IMR-90 (cell line): Measurements from ENCODE around the gene CUBN. TPM values are rescaled to one million over a fixed set of nuclear protein-coding genes. Genes with fewer than 3 reads are reported as not detected.

Experiments
- ATAC-seq: fragments of 200-7000 bp; cut with Tn5 transposase; 2 replicates; pipeline ENCODE4 v1.9.1; 2020; ENCODE audit warnings: low read depth, mild to moderate bottlenecking, moderate library complexity
- BruUV-seq: library from RNA; stranded (reverse); fragments of 400-500 nt; replicated peaks from 2 replicates; lab custom pipeline; 2021; lab: Mats Ljungman, UMichigan
- CTCF ChIA-PET: fragments of 300-600 bp; formaldehyde crosslinking; extraction: SDS; loops from one replicate; lab custom pipeline; 2021; ENCODE audit warnings: antibody characterized with exemption; lab: Yijun Ruan, JAX
- POLR2A ChIA-PET: fragments of 300-600 bp; sonication (Branson Sonifier 250); formaldehyde crosslinking; loops from one replicate; lab custom pipeline; 2022; ENCODE audit warnings: antibody characterized with exemption; ENCODE audit not compliant: unreplicated experiment; lab: Charles Lee
- DNase-seq: peaks from one replicate; pipeline ENCODE4 v3.0.0; 2013
- H2AFZ ChIP-seq: replicated peaks from 2 replicates; pipeline ENCODE3; 2013; ENCODE audit warnings: low read length, mild to moderate bottlenecking; ENCODE audit not compliant: poor library complexity
- H2AK5ac ChIP-seq: 2 replicates; pipeline ENCODE4 v1.6.1; 2013; ENCODE audit warnings: low read depth, low read length, inconsistent platforms
- H2AK9ac ChIP-seq: replicated peaks from 2 replicates; pipeline ENCODE3; 2013; ENCODE audit warnings: mild to moderate bottlenecking, low read depth, low read length, moderate library complexity; ENCODE audit not compliant: poor library complexity
- H2BK120ac ChIP-seq: 2 replicates; pipeline ENCODE4 v1.6.1; 2013; ENCODE audit warnings: low read depth, low read length, inconsistent platforms
- H2BK15ac ChIP-seq: 3 replicates; pipeline ENCODE4 v1.6.1; 2013; ENCODE audit warnings: low read depth, low read length, inconsistent platforms
- H2BK20ac ChIP-seq: 2 replicates; pipeline ENCODE4 v1.6.1; 2013; ENCODE audit warnings: low read depth, mild to moderate bottlenecking, inconsistent platforms, low read length, moderate library complexity
- H2BK5ac ChIP-seq: 2 replicates; pipeline ENCODE4 v1.6.1; 2013; ENCODE audit warnings: mild to moderate bottlenecking, low read depth, low read length, inconsistent platforms; ENCODE audit not compliant: poor library complexity, severe bottlenecking
- H3K14ac ChIP-seq: replicated peaks from 2 replicates; pipeline ENCODE4 v1.6.1; 2013; ENCODE audit warnings: low read depth, low read length, inconsistent platforms
- H3K18ac ChIP-seq: 2 replicates; pipeline ENCODE4 v1.6.1; 2013; ENCODE audit warnings: low read depth, low read length, control low read depth
- H3K23ac ChIP-seq: 2 replicates; pipeline ENCODE4 v1.6.1; 2013; ENCODE audit warnings: low read depth, low read length, inconsistent platforms
- H3K27ac ChIP-seq: 2 replicates; pipeline ENCODE4 v1.5.1; 2013; ENCODE audit warnings: mild to moderate bottlenecking, control low read depth, low read length; ENCODE audit not compliant: insufficient read depth
- H3K27me3 ChIP-seq: 2 replicates; pipeline ENCODE4 v1.6.1; 2013; ENCODE audit warnings: low read length; ENCODE audit not compliant: control insufficient read depth, insufficient read depth
- H3K36me3 ChIP-seq: 2 replicates; pipeline ENCODE4 v1.6.1; 2013; ENCODE audit warnings: low read length, mixed read lengths; ENCODE audit not compliant: control insufficient read depth, insufficient read depth
- H3K4ac ChIP-seq: 2 replicates; pipeline ENCODE4 v1.6.1; 2013; ENCODE audit warnings: low read depth, low read length, inconsistent platforms
- H3K4me1 ChIP-seq: 2 replicates; pipeline ENCODE4 v1.6.1; 2013; ENCODE audit warnings: low read length, mixed read lengths; ENCODE audit not compliant: control insufficient read depth, insufficient read depth
- H3K4me2 ChIP-seq: 2 replicates; pipeline ENCODE4 v1.6.1; 2013; ENCODE audit warnings: low read depth, mild to moderate bottlenecking, control low read depth, low read length, moderate library complexity
- H3K4me3 ChIP-seq: 2 replicates; pipeline ENCODE4 v1.5.1; 2013; ENCODE audit warnings: low read depth, mild to moderate bottlenecking, control low read depth, low read length, moderate library complexity; ENCODE audit not compliant: insufficient read depth
- H3K56ac ChIP-seq: 2 replicates; pipeline ENCODE4 v1.6.1; 2013; ENCODE audit warnings: low read length, inconsistent platforms; ENCODE audit not compliant: insufficient read depth; ENCODE audit errors: extremely low read depth
- H3K79me1 ChIP-seq, 2 experiments: 2 replicates each; pipeline ENCODE4 v1.6.1; 2013; ENCODE audit warnings: low read length in 2 of 2, inconsistent platforms in 1 of 2, low read depth in 1 of 2
- H3K9ac ChIP-seq: 2 replicates; pipeline ENCODE4 v1.6.1; 2013; ENCODE audit warnings: low read depth, low read length, control low read depth
- H3K9me1 ChIP-seq: 2 replicates; pipeline ENCODE4 v1.6.1; 2013; ENCODE audit warnings: low read length, inconsistent platforms; ENCODE audit not compliant: insufficient read depth
- H3K9me3 ChIP-seq: 2 replicates; pipeline ENCODE4 v1.6.1; 2013; ENCODE audit warnings: low read length; ENCODE audit not compliant: control insufficient read depth, insufficient read depth
- H4K20me1 ChIP-seq: 2 replicates; pipeline ENCODE4 v1.6.1; 2013; ENCODE audit warnings: low read length, inconsistent platforms; ENCODE audit not compliant: insufficient read depth
- H4K5ac ChIP-seq: 2 replicates; pipeline ENCODE4 v1.6.1; 2013; ENCODE audit warnings: mild to moderate bottlenecking, low read depth, low read length, control low read depth
- H4K8ac ChIP-seq, 2 experiments: 2 replicates each; pipeline ENCODE4 v1.6.1; 2013; ENCODE audit warnings: low read depth in 2 of 2, low read length in 2 of 2, control low read depth in 1 of 2, inconsistent platforms in 1 of 2
- H4K91ac ChIP-seq: 2 replicates; pipeline ENCODE4 v1.6.1; 2013; ENCODE audit warnings: low read depth, low read length, inconsistent platforms; ENCODE audit not compliant: insufficient read depth
- BHLHE40 ChIP-seq: fragments of 150-350 bp; IDR thresholded peaks from 2 replicates; pipeline ENCODE4 v1.6.1; 2016; ENCODE audit warnings: mild to moderate bottlenecking, low read depth, low read length
- CEBPB ChIP-seq: IDR thresholded peaks from 2 replicates; pipeline ENCODE4 v1.6.1; 2012; ENCODE audit warnings: low read depth, low read length, improper control_type of control experiment
- CHD1 ChIP-seq: IDR thresholded peaks from 2 replicates; pipeline ENCODE4 v1.6.1; 2012; ENCODE audit warnings: low read depth, low read length, improper control_type of control experiment
- FOS ChIP-seq: fragments of 150-350 bp; IDR thresholded peaks from 2 replicates; pipeline ENCODE4 v1.6.1; 2016; ENCODE audit warnings: low read depth, low read length
- MAFK ChIP-seq: IDR thresholded peaks from 2 replicates; pipeline ENCODE4 v1.6.1; 2012; ENCODE audit warnings: low read depth, low read length, improper control_type of control experiment
- MAZ ChIP-seq: IDR thresholded peaks from 2 replicates; pipeline ENCODE4 v1.6.1; 2012; ENCODE audit warnings: low read depth, mild to moderate bottlenecking, low read length, improper control_type of control experiment, moderate library complexity, borderline replicate concordance
- NFE2L2 ChIP-seq: fragments of 150-350 bp; IDR thresholded peaks from 2 replicates; pipeline ENCODE4 v1.6.1; 2016; ENCODE audit warnings: low read depth, mild to moderate bottlenecking, low read length
- POLR2A ChIP-seq: IDR thresholded peaks from 2 replicates; pipeline ENCODE4 v1.6.1; 2012; ENCODE audit warnings: mild to moderate bottlenecking, low read depth, low read length
- RAD21 ChIP-seq: IDR thresholded peaks from 2 replicates; pipeline ENCODE4 v1.6.1; 2012; ENCODE audit warnings: low read length, improper control_type of control experiment
- RCOR1 ChIP-seq: IDR thresholded peaks from 2 replicates; pipeline ENCODE4 v1.6.1; 2012; ENCODE audit warnings: mild to moderate bottlenecking, low read length, improper control_type of control experiment; ENCODE audit not compliant: insufficient replicate concordance
- RFX5 ChIP-seq: IDR thresholded peaks from 2 replicates; pipeline ENCODE4 v1.8.0; 2012; ENCODE audit warnings: low read depth, mild to moderate bottlenecking, low read length, moderate library complexity
- SMC3 ChIP-seq: fragments of 150-350 bp; IDR thresholded peaks from 2 replicates; pipeline ENCODE4 v1.6.1; 2016; ENCODE audit warnings: low read depth, mild to moderate bottlenecking, antibody characterized with exemption, low read length, moderate library complexity
- WGBS, 2 experiments: methylation state at CpG; one replicate each; pipeline versions ENCODE4 v1.1.5 to v1.1.7; 2013; ENCODE audit warnings: missing lambda C conversion rate in 2 of 2; ENCODE audit not compliant: insufficient read length in 1 of 2; ENCODE audit errors: extremely low coverage in 2 of 2; 5-methylcytosine and 5-hydroxymethylcytosine counted together
- dilution Hi-C: fragments of 300-500 bp; cut with HindIII; formaldehyde crosslinking; loops from one replicate; pipeline ENCODE4 v1.14.3; 2018; ENCODE audit warnings: low sequenced_read_pairs; ENCODE audit not compliant: unreplicated experiment
- in situ Hi-C: fragments of 300-500 bp; cut with MboI; formaldehyde crosslinking; loops from 3 replicates; pipeline ENCODE4 v1.14.3; 2019; ENCODE audit warnings: low sequenced_read_pairs, inconsistent platforms, mixed read lengths
- intact Hi-C: fragments of 100-400 bp; cut with micrococcal nuclease; formaldehyde crosslinking; loops from 2 replicates; pipeline ENCODE4 v1.10.0; 2022
- polyA plus RNA-seq, 3 experiments: library from polyadenylated mRNA; depleted of rRNA; stranded (reverse); fragments of >200 nt; gene quantifications; 2 replicates each; pipeline ENCODE4 v1.2.3, GENCODE V29; 2012; ENCODE audit warnings: low replicate concordance in 1 of 3
- total RNA-seq: library from RNA; depleted of rRNA; stranded (reverse); fragments of >200 nt; gene quantifications from 2 replicates; pipeline ENCODE4 v1.2.3, GENCODE V29; 2012
- TF ChIP-seq, protein P1 (sequence below): fragments of 150-350 bp; IDR thresholded peaks from 2 replicates; pipeline ENCODE4 v1.6.1; 2016; ENCODE audit warnings: low read depth, mild to moderate bottlenecking, low read length, moderate library complexity, borderline replicate concordance
- TF ChIP-seq, protein P2 (sequence below): conservative IDR thresholded peaks from 2 replicates; pipeline ENCODE4 v1.5.1; 2012; ENCODE audit warnings: mild to moderate bottlenecking, low read depth, low read length, improper control_type of control experiment
- TF ChIP-seq, protein P3 (sequence below): fragments of 150-350 bp; IDR thresholded peaks from 2 replicates; pipeline ENCODE4 v1.6.1; 2017; ENCODE audit warnings: mild to moderate bottlenecking, antibody characterized with exemption, low read length, low read depth

Gene CUBN
- total and polyA plus RNA-seq, 2 of the 4 experiments (the other 2 are of a cell fraction) = 0.19 to 0.54 TPM

DNA sequence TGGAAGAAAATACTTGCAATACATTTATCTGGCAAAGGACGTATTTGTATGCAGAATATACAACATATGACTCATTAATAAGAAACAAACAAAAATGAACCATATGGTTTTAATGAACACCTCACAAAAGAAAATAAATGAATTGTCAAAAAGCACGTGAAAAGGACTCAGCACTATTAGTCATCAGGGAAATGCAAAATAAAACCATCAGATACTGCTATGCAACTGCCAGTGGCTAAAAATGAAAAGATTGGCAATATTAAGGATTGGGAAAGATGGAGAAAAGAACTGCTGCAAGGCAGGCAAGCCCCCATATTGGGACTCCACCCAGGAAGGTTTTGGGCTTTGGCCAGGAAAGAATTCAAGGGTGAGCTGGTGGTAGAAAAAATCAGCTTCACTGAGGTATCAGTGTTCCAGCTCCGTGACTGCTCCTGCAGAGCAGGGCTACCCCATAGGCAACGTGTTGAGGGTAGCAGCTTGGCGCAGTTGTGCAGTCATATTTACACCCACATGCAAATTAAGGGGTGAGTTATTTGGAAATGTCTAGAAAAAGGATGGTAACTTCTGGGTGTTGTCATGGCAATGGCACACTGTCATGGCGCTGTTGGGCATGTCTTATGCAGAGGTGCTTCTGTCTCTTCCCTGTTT lies 72.7 kb downstream of the CUBN start:
- no peaks in the 10 kb centered on the region for H3K27me3 ChIP-seq
- peak overlapping the region; percentile 92 for H2BK20ac ChIP-seq
- in situ Hi-C loops = no loop called here
- BruUV-seq = no TSS peak
- peaks cover 0 to 14% of the 10 kb centered on the region in 2 experiments; a peak in 2 of 4 replicates for H3K79me1 ChIP-seq
- H2AFZ ChIP-seq = peak overlapping the region; percentile 26
- H3K9me1 ChIP-seq = peaks cover 5% of the 10 kb centered on the region
- H4K91ac ChIP-seq = peak overlapping the region; percentile 29
- dilution Hi-C loops = no loop called here
- no peak overlapping the region for H3K9ac ChIP-seq
- H3K4me3 ChIP-seq = no peak overlapping the region
- peak overlapping the region; percentile 87 for H3K4ac ChIP-seq
- H3K4me1 ChIP-seq = peaks cover 14% of the 10 kb centered on the region
- H3K9me3 ChIP-seq = peaks cover under 1% of the 10 kb centered on the region; the same call in 1 of the 2 replicates
- peak overlapping the region; percentile 48 for H2AK9ac ChIP-seq
- H4K5ac ChIP-seq = peak overlapping the region; percentile 81
- peak overlapping the region in 1 of 2 experiments; percentile 41; a peak in 2 of 4 replicates for H4K8ac ChIP-seq
- H3K18ac ChIP-seq = peak overlapping the region; percentile 63
- intact Hi-C loops = no loop called here
- H3K14ac ChIP-seq = peak overlapping the region; percentile 53
- peak overlapping the region; percentile 85 for H2BK5ac ChIP-seq
- H3K27ac ChIP-seq = peak overlapping the region; percentile 46
- peak overlapping the region; percentile 37; the same call in 1 of the 2 replicates for H3K56ac ChIP-seq
- H4K20me1 ChIP-seq = no peaks in the 10 kb centered on the region
- no CpG with 5 or more reads among the region's 6 CpGs for WGBS, 2 experiments
- H2BK120ac ChIP-seq = peak overlapping the region; percentile 92
- CTCF ChIA-PET = no interaction called here
- H2BK15ac ChIP-seq = peak overlapping the region; percentile 29; the same call in 1 of the 3 replicates
- TF ChIP-seq, protein P1, sequence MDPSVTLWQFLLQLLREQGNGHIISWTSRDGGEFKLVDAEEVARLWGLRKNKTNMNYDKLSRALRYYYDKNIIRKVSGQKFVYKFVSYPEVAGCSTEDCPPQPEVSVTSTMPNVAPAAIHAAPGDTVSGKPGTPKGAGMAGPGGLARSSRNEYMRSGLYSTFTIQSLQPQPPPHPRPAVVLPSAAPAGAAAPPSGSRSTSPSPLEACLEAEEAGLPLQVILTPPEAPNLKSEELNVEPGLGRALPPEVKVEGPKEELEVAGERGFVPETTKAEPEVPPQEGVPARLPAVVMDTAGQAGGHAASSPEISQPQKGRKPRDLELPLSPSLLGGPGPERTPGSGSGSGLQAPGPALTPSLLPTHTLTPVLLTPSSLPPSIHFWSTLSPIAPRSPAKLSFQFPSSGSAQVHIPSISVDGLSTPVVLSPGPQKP = no peak
- TF ChIP-seq, protein P2, sequence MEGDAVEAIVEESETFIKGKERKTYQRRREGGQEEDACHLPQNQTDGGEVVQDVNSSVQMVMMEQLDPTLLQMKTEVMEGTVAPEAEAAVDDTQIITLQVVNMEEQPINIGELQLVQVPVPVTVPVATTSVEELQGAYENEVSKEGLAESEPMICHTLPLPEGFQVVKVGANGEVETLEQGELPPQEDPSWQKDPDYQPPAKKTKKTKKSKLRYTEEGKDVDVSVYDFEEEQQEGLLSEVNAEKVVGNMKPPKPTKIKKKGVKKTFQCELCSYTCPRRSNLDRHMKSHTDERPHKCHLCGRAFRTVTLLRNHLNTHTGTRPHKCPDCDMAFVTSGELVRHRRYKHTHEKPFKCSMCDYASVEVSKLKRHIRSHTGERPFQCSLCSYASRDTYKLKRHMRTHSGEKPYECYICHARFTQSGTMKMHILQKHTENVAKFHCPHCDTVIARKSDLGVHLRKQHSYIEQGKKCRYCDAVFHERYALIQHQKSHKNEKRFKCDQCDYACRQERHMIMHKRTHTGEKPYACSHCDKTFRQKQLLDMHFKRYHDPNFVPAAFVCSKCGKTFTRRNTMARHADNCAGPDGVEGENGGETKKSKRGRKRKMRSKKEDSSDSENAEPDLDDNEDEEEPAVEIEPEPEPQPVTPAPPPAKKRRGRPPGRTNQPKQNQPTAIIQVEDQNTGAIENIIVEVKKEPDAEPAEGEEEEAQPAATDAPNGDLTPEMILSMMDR = no peak
- TF ChIP-seq RCOR1 (no peak), CHD1 (no peak), MAZ (no peak), CEBPB (0 out of 2 replicates have a peak, but pooled peaks have one; percentile 30), MAFK (peak; percentile 23; the same call in 1 of the 2 replicates), RFX5 (no peak), RAD21 (no peak), FOS (peak; percentile 58; the same call in 1 of the 2 replicates), BHLHE40 (peak; percentile 26; the same call in 1 of the 2 replicates), SMC3 (no peak), NFE2L2 (no peak), POLR2A (no peak)
- TF ChIP-seq, protein P3, sequence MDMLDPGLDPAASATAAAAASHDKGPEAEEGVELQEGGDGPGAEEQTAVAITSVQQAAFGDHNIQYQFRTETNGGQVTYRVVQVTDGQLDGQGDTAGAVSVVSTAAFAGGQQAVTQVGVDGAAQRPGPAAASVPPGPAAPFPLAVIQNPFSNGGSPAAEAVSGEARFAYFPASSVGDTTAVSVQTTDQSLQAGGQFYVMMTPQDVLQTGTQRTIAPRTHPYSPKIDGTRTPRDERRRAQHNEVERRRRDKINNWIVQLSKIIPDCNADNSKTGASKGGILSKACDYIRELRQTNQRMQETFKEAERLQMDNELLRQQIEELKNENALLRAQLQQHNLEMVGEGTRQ = no peak
- peak overlapping the region; percentile 52 for H3K23ac ChIP-seq
- ATAC-seq = peak; percentile 41
- no peaks in the 10 kb centered on the region for H3K36me3 ChIP-seq
- H2AK5ac ChIP-seq = peak overlapping the region; percentile 74
- POLR2A ChIA-PET = interaction anchor here (0.6 kb wide), 1 partner anchor 71 kb away, joined by 3 read pairs; no protein-coding TSS in a partner anchor
- peak; percentile 83 for DNase-seq
- H3K4me2 ChIP-seq = peak overlapping the region; percentile 46
